NCI-H82 (cell line): ENCODE data around the gene PREX1.
A peak's percentile ranks its signal among the peaks of the same experiment; 100 is the strongest.

ENCODE experiments used
- DNase-seq: peaks from one replicate; lab custom pipeline; 2025; lab: John Stamatoyannopoulos, UW

Gene PREX1

DNA sequence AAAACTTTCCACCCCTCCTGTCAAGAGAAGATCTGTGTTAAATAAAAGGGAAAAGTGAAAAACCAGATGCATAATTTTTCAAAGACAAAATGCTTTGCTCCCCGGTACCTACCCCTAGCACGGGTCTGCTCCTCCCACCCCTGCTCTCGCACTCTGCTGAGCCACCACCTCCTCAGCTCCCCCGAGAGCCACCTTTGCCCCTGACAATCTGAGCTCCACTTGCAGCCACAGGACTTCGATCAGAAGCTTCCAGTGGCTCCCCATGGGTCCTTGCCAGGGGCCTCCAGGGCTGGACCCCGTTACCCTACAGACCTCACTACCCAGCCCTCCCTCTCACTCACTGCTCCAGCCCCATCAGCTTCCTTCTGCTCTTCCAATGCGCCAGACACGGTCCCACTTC, 171.7 kb downstream of the PREX1 start:
- no peak for DNase-seq

DNA sequence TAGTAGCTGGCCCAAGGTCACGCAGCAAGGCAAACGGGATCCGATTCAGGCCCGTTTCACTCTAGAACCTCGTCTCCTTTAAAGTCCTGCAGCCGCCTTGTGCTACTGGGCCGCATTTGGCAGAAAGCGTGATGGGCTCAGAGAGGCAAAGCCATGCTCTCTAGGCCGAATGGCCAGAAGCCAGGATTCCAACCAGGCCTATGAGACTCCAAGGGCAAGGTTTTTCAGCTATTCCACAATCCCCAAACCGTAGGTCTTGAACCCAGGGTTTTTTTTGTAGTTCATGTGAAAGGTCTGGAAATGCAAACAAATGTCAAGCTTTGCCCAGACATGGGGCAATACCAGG, 174.1 kb downstream of the PREX1 start:
- DNase-seq: no peak

DNA sequence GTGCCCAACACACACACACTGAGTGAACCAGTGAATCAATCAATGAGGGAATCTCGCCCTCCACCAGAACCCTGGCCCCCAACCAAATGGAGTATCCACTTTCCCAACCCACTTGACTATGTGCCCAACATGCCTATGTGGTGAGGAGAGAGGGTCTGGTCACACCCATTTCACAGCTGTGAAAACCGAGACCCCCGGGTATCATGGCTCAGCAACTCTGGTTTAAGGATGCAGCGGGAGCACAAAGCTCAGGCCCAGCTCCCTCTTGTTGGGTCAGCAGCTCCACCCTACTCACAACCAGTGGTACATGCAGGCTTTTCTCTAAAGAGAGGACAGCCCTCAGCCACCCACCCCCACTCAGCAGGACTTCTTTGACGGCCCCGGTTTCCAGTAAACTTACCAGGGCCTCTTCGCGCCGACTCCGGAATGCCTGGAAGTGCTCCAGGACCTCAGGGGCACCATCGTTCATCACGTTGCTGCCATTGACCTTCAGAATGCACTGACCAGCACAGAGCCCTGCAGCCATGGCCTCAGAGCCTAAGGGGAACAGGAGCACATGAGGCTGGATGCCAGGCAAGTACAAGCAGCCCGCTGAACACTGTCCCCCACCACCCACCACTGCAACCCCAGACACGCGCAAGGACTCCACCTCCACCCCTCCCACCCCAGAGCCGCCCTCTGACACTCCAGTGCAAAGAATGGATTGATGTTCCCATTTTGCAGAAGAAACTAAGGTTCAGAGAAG, 174.7 kb downstream of the PREX1 start:
- no peak for DNase-seq

DNA sequence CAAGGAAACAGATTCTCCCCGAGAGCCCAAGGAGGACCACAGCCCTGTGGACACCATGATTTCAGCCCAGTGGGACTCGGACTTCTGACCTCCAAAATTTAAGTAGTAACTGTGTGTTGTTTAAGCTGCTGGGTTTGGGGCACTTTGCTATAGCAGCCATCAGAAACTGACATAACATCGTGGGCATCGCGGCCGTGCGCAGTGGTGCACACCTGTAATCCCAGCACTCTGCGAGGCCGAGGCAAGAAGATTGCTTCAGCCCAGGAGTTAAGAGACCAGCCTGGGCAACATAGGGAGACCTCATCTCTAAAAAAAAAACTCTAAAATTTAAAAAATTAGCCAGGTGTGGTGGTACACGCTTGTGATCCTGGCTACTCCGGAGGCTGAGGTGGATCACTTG, 175.8 kb downstream of the PREX1 start:
- no peak for DNase-seq

DNA sequence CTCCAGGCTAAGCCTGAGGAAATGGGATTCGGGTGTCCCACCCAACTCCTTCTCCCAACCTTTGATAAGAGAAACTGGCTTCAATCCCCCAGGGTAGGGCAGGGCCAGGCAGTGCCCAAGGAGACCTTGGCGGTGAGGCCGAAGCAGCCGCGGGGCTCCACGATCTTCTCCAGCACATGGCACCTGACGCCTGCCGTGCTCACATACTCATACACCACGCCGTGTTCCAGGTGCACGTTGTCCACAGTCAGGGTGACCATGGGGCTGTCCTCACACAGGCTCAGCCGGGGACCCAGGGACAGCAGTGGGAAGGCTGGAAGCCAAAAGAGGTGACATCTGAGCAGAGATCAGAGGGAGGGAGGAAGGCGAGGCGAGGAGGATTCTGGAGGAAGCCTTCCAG, 176.5 kb downstream of the PREX1 start:
- no peak for DNase-seq

DNA sequence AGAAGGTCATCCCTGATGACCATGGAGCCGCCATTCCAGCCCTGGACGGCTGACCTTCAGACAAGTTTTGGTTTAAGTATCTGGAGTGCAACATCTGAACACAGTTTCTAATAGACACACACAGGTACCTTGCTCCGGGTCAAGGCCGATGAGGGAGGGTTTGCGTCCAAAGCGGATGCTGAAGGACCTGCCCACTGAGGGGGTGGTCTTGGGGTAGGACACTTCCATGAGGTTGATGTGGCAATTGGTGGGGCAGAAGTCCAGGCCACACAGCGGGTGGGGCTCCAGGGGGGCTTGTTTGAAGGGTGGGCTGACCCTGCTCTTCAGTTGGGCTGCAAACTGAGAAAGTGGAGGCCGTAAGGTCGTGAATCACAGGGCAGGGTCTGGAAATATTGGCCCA, 177.9 kb downstream of the PREX1 start:
- DNase-seq: no peak

DNA sequence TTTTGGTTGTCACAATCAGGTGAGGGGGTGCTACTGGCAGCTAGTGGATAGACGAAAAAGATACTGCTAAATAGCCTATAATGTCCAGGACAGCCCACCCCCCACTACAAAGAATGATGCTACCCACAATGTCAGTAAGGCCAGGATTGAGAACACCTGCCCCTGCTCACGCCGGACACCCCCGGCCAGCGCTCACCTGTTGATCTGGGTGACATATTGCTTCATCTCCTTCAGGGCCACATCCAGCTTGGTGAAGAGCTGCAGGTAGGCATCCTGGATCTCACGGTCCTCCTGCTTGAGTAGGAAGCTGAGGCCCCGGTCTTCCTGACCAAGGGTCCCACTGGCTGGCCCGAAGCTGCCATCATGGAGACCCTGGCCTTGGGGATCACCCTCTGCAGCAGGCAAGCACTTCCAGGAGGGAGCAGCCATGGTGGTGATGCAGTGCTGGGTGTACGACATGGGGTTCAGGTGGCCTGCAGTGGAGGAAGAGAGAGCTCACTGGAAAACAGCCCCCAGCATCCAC, 178.6 kb downstream of the PREX1 start:
- DNase-seq: no peak

DNA sequence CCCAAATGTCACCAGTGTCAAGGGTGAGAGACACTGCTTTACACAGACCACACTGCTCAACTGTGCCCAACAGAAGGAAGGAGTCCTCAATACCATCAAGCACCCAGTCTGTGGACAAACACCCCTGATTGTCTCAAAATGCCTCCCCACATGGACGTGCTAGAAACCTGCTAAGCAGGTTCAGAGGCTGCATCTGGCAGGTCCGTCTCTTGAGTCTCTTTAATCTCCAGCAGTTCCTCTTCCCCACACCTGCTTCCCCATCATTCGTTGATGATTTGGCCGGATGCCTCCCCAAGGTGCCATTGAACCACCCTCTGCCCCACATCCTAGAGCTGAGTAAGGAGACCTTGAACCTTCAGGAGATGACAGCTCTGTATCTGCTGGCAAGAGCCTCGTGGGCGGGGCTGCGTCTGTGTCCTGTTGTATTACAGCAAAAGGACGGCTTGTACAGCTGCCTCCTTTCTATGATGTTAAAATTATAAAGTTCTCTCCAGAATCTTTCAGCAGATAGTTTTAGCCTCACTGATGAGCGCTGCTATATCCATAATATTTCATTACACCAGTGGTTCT, 179.2 kb downstream of the PREX1 start:
- DNase-seq: no peak

DNA sequence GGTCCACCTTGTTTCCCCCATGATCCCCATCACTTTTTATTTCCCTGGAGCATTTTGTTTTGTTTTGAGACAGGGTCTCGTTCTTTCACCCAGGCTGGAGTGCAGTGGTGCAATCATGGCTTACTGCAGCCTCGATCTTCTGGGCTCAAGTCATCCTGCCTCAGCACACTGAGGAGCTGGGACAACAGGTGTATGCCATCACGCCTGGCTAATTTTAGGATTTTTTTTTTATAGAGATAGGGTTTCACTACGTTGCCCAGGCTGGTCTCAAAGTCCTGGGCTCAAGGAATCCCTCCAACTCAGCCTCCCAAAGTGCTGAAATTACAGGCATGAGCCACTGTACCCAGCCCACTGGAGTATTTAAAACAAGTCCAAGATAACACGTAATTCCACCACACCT, 179.9 kb downstream of the PREX1 start:
- no peak for DNase-seq

DNA sequence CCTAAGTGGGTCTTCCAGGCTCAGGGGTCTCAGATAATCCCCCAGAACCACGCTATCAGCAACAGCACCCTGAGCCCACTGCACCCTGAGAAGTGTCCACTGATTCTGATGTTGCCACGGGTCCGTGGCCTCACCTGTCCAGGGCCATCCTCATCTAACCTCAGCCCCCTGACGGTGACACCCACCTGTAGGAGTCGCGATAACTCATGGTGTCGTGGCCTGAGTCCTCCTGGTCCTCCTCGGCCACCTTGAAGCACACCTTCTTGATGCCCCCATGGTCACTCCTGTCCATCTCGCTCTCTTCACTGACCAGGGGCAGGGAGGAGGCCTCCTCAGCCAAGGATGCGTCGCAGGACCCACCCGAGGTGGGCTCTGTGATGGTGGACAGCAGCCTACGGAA, 182.1 kb downstream of the PREX1 start:
- DNase-seq: no peak

DNA sequence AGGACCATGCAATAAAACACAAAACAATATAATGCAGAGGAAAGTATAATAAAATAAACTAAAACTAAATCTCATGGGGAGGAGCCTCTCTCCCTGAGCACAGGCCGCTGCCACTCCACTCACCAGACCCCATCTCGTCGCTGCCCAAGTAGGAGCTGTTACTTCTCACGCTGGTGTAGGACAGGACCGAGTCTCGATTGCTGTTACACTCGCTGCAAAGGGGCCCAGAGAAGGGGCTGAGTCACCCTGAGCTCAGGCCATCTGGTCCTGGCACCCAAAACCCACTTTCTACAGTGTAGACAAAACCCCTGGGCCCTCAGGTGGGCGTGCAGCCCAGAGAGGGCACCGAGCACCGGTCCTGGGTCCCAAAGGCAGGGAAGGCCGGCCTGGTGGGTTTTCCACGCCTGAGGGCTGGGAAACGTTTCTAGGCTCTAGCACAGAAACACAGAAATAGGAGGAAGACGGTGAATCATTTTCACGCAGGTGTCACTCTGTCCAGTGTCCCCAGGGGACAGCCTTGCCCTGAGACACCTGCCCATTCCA, 183.4 kb downstream of the PREX1 start:
- no peak for DNase-seq

DNA sequence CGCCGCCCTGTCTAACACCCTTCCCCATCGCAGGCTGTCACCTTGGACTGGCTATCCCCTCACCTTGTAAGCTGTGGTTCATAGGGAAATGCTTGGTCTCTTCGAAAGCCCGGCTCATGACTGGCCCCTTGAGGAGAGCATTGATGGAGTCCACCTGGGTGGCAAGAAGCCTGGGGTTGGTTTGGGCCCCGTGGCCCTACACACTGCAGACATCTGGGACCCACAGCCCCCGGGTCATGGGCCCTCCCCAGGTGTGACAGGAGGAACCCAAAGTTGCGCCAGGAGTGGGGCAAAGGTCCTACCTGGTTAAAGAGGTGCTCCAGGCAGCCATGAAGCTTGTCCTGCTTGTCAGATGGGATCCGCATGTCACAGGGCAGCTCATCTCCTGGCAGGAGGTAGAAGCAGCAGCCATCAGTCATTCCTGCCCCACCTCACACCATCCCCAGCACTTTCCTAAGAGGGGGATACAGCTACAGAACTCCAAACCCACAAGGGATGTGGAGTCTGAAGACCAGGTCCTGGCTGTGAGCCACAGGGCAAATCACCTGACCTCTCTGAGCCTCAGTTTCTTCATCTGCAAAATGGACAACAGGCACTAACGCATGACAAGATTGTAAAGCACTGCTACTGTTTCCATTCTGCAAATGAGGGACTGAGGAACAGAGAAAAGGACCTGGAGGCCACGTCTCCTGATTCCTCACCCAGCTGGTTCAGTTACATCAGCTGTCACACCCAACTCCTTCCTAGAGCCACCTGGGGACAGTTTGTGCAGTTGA, 185.5 kb downstream of the PREX1 start:
- DNase-seq: no peak

DNA sequence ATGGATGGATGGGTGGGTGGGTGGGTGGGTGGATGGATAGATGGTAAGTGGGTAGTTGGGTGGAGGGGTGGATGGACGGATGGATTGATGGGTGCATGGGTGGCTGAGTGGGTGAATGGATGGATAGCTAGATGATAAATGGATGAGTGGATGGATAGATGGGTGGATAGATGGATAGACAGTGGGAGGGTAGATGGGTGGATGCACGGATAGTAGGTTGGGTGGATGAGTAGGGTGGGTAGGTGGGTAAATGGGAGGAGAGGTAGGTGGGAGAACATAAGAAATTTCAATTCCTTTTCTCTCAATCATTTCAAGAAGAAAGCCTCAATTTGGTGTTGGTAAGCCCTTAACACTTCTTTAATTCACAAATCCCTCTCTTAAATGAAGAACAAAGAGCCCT, 186.9 kb downstream of the PREX1 start:
- no peak for DNase-seq

DNA sequence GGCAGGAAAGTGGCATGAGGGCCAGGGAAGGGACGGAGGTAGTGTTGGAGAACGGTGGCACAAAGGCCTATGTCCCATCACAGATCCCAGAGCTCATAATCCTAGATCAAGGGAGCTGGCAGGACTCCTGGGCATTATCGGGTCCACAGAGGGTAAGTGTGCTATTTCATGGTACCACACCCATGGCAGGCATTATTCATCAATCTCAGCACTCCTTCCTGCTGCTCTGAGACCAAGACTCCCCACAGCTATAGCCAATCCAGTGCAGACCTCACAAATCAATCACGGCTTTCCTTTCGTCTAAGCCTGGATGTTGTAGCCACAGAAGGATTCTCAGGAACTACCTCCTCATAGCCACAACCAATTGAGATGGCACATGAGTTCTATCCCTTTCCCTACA, 187.9 kb downstream of the PREX1 start:
- no peak for DNase-seq

DNA sequence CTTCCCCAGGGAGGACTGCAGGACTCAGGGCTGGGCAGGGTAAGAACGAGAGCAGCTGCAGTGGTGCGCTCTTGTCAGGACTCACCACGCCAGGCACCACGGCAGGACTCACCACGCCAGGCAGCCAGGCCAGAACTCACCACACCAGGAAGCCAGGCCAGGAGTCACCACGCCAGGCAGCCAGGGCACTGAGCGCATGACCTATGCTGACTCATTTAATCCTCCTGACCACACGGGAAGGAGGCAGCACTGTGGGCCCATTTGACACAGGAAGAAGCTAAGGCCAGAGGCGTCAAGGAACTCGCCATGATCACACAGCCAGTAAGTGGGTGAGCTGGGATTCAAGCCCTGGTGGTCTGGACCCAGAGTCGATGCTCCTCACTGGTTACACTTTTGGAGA, 189.3 kb downstream of the PREX1 start:
- no peak for DNase-seq

DNA sequence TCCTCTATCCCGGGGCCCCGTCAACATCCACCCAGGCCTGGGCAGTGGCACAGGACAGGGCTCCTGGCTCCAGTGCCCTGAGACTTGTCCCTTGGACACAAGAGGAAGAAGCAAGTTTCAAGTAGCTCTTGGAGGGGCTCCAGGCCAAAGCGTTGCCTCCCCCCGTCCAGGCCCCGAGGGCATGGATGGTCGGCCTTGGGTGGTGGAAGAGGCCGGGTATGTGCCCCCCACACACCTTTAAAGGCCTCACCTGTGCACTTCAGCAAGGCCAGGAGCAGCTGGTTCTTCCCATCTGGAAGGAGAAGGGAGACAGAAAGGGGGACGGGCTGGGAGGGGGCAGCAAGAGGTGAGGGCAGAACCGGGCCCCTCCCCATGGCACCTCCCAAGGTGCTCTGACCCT, 190.3 kb downstream of the PREX1 start:
- no peak for DNase-seq

DNA sequence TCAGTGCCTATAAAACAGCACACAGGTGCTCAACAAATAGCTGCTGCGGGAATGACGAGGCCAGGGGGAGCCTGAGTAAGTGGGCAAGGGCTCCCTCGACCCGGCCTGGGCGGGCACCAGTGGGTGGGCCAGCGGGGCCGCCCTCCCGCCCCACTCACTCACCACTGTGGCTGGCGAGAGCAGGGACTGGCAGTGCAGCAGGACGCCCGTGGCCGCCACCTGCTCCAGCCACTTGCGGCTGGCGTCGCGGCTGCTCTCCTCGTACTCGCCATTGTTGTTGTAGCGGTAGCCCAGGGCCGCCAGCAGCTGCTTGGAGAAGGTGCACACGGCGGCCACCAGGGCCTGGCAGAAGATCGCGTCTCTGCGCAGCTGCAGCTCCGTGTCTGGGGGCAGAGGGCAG, 191.5 kb downstream of the PREX1 start:
- no peak for DNase-seq

DNA sequence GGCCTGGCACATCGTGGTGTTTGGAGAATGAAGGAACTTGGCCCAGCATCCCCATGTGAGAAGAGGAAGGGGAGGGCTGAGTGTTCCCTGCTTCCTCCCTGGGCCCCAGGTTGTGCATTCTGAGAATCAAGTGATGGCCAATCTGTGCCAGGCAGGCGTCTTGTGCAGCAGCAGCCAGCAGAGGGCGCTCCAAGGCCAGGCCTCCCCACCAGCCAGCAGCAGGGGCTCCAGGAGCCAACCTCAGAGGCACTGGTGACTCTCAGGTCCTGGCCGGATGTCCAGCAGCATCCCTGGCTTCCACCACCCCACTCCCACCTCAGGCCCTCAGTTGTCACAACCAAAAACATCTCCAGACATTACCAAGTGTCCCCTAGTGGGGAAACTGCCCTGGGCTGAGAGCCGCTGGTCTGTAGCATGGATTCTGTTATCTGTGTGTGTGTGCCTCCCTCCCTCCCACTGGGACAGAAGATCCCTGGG, 192.0 kb downstream of the PREX1 start:
- peak; percentile 79 for DNase-seq

DNA sequence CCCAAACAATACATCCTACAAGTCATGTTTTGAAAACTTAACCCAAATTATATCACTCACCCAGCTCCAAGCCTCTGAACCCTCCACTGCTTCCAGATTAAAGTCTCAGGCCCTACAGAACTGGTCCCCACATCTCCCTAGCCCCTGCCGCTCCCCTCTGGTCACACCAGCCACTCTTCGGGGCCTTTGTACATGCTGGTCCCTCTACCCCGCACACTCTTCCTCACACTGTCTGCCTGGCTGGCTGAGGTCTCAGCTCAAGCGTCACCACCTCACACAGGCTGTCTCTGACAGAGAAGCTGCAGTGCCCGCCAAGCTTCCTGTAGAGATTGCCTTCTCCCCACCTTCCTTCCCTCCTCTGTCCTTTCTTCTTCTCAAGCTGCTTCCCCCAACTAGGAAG, 192.4 kb downstream of the PREX1 start:
- no peak for DNase-seq

DNA sequence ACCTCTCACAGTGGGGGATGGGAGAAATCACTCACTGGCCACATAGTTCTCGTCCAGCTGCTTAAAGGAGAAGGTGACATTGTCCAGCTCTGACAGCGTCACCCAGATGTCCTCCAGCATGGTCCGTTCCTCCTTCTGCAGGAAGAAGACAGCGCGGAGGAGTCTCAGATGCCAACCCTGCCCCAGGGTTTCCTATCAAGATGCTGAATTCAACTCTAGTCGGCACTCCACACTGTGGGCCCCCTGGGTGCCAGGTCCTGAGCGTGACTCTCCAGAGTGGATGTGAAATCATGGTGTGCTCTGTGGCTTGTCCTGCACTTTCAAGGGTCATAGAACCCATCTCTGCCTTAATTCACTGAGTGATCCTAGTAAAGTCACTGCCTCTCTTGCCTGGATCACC, 193.2 kb downstream of the PREX1 start:
- DNase-seq: no peak

DNA sequence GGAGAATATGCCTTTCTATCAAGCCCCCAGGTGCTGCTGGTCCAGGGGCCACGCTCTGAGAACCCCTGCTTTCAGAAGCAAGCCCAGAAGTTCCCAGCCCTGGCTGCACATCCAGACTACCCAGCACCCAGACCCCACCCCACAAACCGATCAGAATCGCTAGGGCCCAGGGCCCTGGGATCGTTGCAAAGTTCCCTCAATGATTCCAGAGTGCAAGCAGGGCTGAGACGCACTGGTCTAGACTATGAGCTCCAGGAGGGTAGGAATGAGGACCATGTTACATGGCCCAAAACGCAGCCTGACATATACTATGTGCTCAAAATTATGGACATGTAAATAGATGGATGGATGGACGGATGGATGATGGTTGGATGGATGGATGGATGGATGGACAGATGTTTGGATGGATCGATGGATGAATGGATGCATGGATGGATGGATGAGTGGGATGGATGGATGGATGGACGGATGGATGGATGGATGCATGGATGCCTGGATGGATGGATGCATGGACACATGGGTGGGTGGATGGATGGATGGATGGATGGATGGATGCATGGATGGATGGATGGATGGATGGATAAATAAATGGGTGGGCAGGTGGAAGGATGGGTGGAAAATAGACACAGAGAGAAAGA, 194.1 kb downstream of the PREX1 start:
- DNase-seq: no peak
